Measurements from ENCODE around the gene VKORC1.

Gene VKORC1

GRCh38 chr16:31132303-31132979 is 37.8 kb upstream of the VKORC1 start:
- no peak for ATAC-seq
- TF ChIP-seq ZC3H10 (CRISPR knock-in tag; IDR thresholded peaks at IDR 0.05) = no peak
- TF ChIP-seq ZFP3 (CRISPR knock-in tag; IDR thresholded peaks at IDR 0.05) = no peak
- TF ChIP-seq PPARA (CRISPR knock-in tag; IDR thresholded peaks at IDR 0.05; ENCODE audit: borderline replicate concordance) = no peak
- no peak for TF ChIP-seq ESRRG (CRISPR knock-in tag; IDR thresholded peaks at IDR 0.05)
- TF ChIP-seq ZNF8 (CRISPR knock-in tag; IDR thresholded peaks at IDR 0.05) = no peak
- TF ChIP-seq ARNTL (CRISPR knock-in tag; IDR thresholded peaks at IDR 0.05; ENCODE audit: borderline replicate concordance, low read depth) = no peak
- TF ChIP-seq TSHZ2 (CRISPR knock-in tag; IDR thresholded peaks at IDR 0.05) = no peak
- no peak for TF ChIP-seq ZNF70 (CRISPR knock-in tag; IDR thresholded peaks at IDR 0.05)
- TF ChIP-seq CSDC2 (CRISPR knock-in tag; IDR thresholded peaks at IDR 0.05) = no peak
- no peak for TF ChIP-seq PATZ1 (CRISPR knock-in tag; IDR thresholded peaks at IDR 0.05; ENCODE audit: borderline replicate concordance)
- TF ChIP-seq ISL1 (CRISPR knock-in tag; IDR thresholded peaks at IDR 0.05) = no peak
- no peak for TF ChIP-seq RARB (CRISPR knock-in tag; IDR thresholded peaks at IDR 0.05)
- no peak for TF ChIP-seq POU6F1 (CRISPR knock-in tag; IDR thresholded peaks at IDR 0.05; ENCODE audit: borderline replicate concordance, low read depth)
- TF ChIP-seq GLIS3 (CRISPR knock-in tag; IDR thresholded peaks at IDR 0.05) = no peak
- TF ChIP-seq TCF4 (CRISPR knock-in tag; IDR thresholded peaks at IDR 0.05; ENCODE audit: borderline replicate concordance) = no peak
- TF ChIP-seq CREB5 (CRISPR knock-in tag; IDR thresholded peaks at IDR 0.05; ENCODE audit: low read depth) = no peak
- no peak for TF ChIP-seq CSRNP3 (CRISPR knock-in tag; IDR thresholded peaks at IDR 0.05)
- TF ChIP-seq ZNF565 (CRISPR knock-in tag; conservative IDR thresholded peaks at IDR 0.05; ENCODE audit: low read depth) = no peak
- TF ChIP-seq BACH2 (CRISPR knock-in tag; IDR thresholded peaks at IDR 0.05; ENCODE audit: borderline replicate concordance) = no peak
- TF ChIP-seq SNAI2 (CRISPR knock-in tag; IDR thresholded peaks at IDR 0.05) = no peak

GRCh38 chr16:31131841-31132271 is 37.3 kb upstream of the VKORC1 start:
- ATAC-seq = no peak

More at GRCh38 chr16:31131841-31132271, 37.3 kb upstream of the VKORC1 start:
- TF ChIP-seq BACH2 (CRISPR knock-in tag; IDR thresholded peaks at IDR 0.05; ENCODE audit: borderline replicate concordance) (no peak), SNAI2 (CRISPR knock-in tag; IDR thresholded peaks at IDR 0.05) (no peak), ARNTL (CRISPR knock-in tag; IDR thresholded peaks at IDR 0.05; ENCODE audit: borderline replicate concordance, low read depth) (no peak), RARB (CRISPR knock-in tag; IDR thresholded peaks at IDR 0.05) (no peak), ZFP30 (CRISPR knock-in tag; IDR thresholded peaks at IDR 0.05) (no peak), TCF4 (CRISPR knock-in tag; IDR thresholded peaks at IDR 0.05; ENCODE audit: borderline replicate concordance) (no peak), ZFP3 (CRISPR knock-in tag; IDR thresholded peaks at IDR 0.05) (no peak), ZNF8 (CRISPR knock-in tag; IDR thresholded peaks at IDR 0.05) (no peak), ZC3H10 (CRISPR knock-in tag; IDR thresholded peaks at IDR 0.05) (no peak), PATZ1 (CRISPR knock-in tag; IDR thresholded peaks at IDR 0.05; ENCODE audit: borderline replicate concordance) (no peak), ESRRG (CRISPR knock-in tag; IDR thresholded peaks at IDR 0.05) (no peak), POU6F1 (CRISPR knock-in tag; IDR thresholded peaks at IDR 0.05; ENCODE audit: borderline replicate concordance, low read depth) (no peak), TOX (CRISPR knock-in tag; IDR thresholded peaks at IDR 0.05; ENCODE audit: borderline replicate concordance) (no peak), OSR1 (CRISPR knock-in tag; IDR thresholded peaks at IDR 0.05) (no peak), GLIS3 (CRISPR knock-in tag; IDR thresholded peaks at IDR 0.05) (no peak), CREB5 (CRISPR knock-in tag; IDR thresholded peaks at IDR 0.05; ENCODE audit: low read depth) (no peak), PPARA (CRISPR knock-in tag; IDR thresholded peaks at IDR 0.05; ENCODE audit: borderline replicate concordance) (no peak), ISL1 (CRISPR knock-in tag; IDR thresholded peaks at IDR 0.05) (no peak)

Measured in SK-N-SH treated with all-trans-retinoic acid at 6 μM for 48 hours (cell line).